ENCODE results near the gene SPTLC1. TPM values are rescaled to one million over a fixed set of nuclear protein-coding genes. Genes with fewer than 3 reads are reported as not detected.

SPTLC1 gene
- total and polyA plus RNA-seq, 2 experiments from 2014 or later: 54.8 to 100 TPM

GRCh38 chr9:92098638-92099037 lies 16.6 kb downstream of the SPTLC1 start (continued):
- no peak for TF ChIP-seq STAT1 (IDR thresholded peaks at IDR 0.05; ENCODE audit: unreplicated experiment)
- TF ChIP-seq POLR2AphosphoS5 (IDR thresholded peaks at IDR 0.05; ENCODE audit: low read depth): no peak
- TF ChIP-seq EZH2phosphoT487 (IDR thresholded peaks at IDR 0.05; ENCODE audit: unreplicated experiment): no peak
- TF ChIP-seq ZNF331 (CRISPR knock-in tag; IDR thresholded peaks at IDR 0.05; ENCODE audit: low read depth): no peak
- TF ChIP-seq JUNB (IDR thresholded peaks at IDR 0.05; ENCODE audit: unreplicated experiment): no peak
- TF ChIP-seq CTCF (conservative IDR thresholded peaks at IDR 0.05; ENCODE audit: low read depth in 2 of 2): no peak
- TF ChIP-seq CREB1 (CRISPR knock-in tag; IDR thresholded peaks at IDR 0.05; ENCODE audit: low read depth): no peak

GRCh38 chr9:92097997-92098482 lies 17.2 kb downstream of the SPTLC1 start:
- H3F3A ChIP-seq (replicated peaks; ENCODE audit: low read depth): no peaks in the 10 kb centered on the region
- TF ChIP-seq POLR2AphosphoS5 (IDR thresholded peaks at IDR 0.05; ENCODE audit: low read depth): peak; percentile 49; the same call in 1 of the 2 replicates
- no peak for TF ChIP-seq CTCF (conservative IDR thresholded peaks at IDR 0.05; ENCODE audit: low read depth in 2 of 2)
- TF ChIP-seq ETS1 (IDR thresholded peaks at IDR 0.05): peak; percentile 40; the same call in 1 of the 2 replicates
- TF ChIP-seq STAT1 (IDR thresholded peaks at IDR 0.05; ENCODE audit: unreplicated experiment): no peak
- TF ChIP-seq ZNF114 (CRISPR knock-in tag; IDR thresholded peaks at IDR 0.05): peak; percentile 82; the same call in 1 of the 2 replicates
- ATAC-seq: peak; percentile 71
- H3K79me2 ChIP-seq (replicated peaks; ENCODE audit: insufficient read depth): peaks cover 81% of the 10 kb centered on the region
- Mint-ChIP-seq H3K36me3 (ENCODE audit: low read depth) (peaks cover 48% of the 10 kb centered on the region), H3K4me3 (peak overlapping the region; percentile 8; the same call in 2 of the 3 replicates), H3K4me1 (peaks cover 50% of the 10 kb centered on the region), H3K27ac (peak overlapping the region; percentile 97), H3K27me3 (ENCODE audit: insufficient read depth, low read depth, poor library complexity) (peaks cover 10% of the 10 kb centered on the region), H3K9me3 (0 out of 3 replicates have a peak, but pooled peaks cover 3% of the 10 kb centered on the region)
- peak overlapping the region; percentile 37 for H3K4me3 ChIP-seq
- H3K36me3 ChIP-seq (ENCODE audit: insufficient read depth): 0 out of 2 replicates have a peak, but pooled peaks cover 6% of the 10 kb centered on the region
- no peaks in the 10 kb centered on the region for H4K20me1 ChIP-seq (replicated peaks; ENCODE audit: insufficient read depth)
- peaks cover 4% of the 10 kb centered on the region; the same call in 1 of the 2 replicates for H3K9me2 ChIP-seq (ENCODE audit: insufficient read depth)
- H3K27me3 ChIP-seq (ENCODE audit: insufficient read depth): no peaks in the 10 kb centered on the region
- peak overlapping the region; percentile 46; the same call in 1 of the 2 replicates for H3K4me2 ChIP-seq
- H3K4me1 ChIP-seq (ENCODE audit: insufficient read depth): peaks cover 34% of the 10 kb centered on the region
- DNase-seq (ENCODE audit: low spot score): peak; percentile 94
- H2AFZ ChIP-seq: no peak overlapping the region
- H3K27ac ChIP-seq (ENCODE audit: low read depth): peak overlapping the region; percentile 76
